MG63 (cell line): ENCODE data around the gene PANX2. TPM values are rescaled to one million over a fixed set of nuclear protein-coding genes. Genes with fewer than 3 reads are reported as not detected.

ENCODE experiments used
- DNase-seq: peaks from one replicate; pipeline ENCODE4 v3.0.0-alpha.2; 2020
- H3K27me3 ChIP-seq: fragments of 250-450 bp; sonication (Bioruptor Pico); 2 replicates; pipeline ENCODE4 v1.5.1; 2020; ENCODE audit warnings: mild to moderate bottlenecking, moderate library complexity
- H3K36me3 ChIP-seq: fragments of 250-450 bp; sonication (Bioruptor Pico); 2 replicates; pipeline ENCODE4 v1.5.1; 2020; ENCODE audit warnings: mild to moderate bottlenecking, moderate library complexity
- H3K4me3 ChIP-seq: fragments of 250-450 bp; sonication (Bioruptor Pico); 2 replicates; pipeline ENCODE4 v1.5.1; 2020; ENCODE audit warnings: mild to moderate bottlenecking, moderate library complexity
- H3K9me3 ChIP-seq: fragments of 250-450 bp; sonication (Bioruptor Pico); 2 replicates; pipeline ENCODE4 v1.5.1; 2020; ENCODE audit warnings: mild to moderate bottlenecking, moderate library complexity
- total RNA-seq: library from RNA; depleted of rRNA; stranded (reverse); fragments of >200 nt; shearing (Covaris generic); gene quantifications from 2 replicates; pipeline ENCODE4 v1.2.3, GENCODE V29; 2014; ENCODE audit warnings: low replicate concordance

Gene PANX2
- total RNA-seq, 1 experiment from 2014 or later, result 0.79 TPM

DNA sequence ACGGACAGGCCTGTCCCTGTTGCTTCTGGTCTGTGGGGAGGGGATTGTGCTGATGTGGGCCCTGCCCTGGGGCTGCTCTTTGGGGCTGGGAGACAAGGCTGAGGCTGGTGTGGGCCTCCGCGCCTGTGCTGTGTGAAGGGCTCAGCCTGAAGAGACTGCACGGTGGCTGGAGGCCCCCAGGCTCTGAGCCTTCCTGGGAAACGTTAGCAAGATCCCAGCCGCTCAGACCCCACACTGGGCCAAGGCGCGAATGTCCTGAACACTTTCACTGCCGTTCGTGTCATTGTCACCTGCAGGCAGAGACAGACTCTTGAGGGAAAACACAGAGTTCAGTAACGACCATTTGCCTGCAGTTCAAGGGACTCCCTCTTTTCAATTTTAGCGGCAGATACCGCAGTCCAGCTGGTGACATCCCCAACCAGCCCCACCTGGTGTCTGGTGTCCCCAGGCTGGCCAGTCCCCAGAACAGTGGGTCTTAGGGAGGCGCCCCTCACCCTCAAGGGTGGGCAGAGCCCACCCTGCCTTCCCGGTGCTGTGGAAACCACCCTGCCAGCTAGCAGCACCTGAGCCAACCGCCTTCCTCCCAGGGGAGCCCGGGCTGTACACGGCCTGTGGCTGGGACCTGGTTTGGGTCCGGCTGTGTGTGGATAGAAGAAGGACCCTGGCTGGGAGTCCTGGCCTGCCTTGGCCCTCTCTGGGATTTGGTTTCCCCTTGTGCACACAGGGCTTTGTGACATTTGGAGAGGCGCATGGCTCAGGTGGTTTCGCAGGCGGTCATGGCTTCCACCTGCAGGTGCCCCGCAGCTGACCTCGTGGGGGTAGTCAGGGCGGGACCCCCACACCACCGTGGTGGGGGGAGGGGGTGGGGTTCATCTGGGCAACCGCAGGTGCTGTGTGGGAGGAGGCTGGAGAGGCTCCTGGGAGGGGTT, 5.7 kb downstream of the PANX2 start:
- no peaks in the 10 kb centered on the region for H3K36me3 ChIP-seq
- H3K27me3 ChIP-seq, result no peaks in the 10 kb centered on the region
- H3K9me3 ChIP-seq, result no peaks in the 10 kb centered on the region
- no peak for DNase-seq
- no peak overlapping the region for H3K4me3 ChIP-seq

DNA sequence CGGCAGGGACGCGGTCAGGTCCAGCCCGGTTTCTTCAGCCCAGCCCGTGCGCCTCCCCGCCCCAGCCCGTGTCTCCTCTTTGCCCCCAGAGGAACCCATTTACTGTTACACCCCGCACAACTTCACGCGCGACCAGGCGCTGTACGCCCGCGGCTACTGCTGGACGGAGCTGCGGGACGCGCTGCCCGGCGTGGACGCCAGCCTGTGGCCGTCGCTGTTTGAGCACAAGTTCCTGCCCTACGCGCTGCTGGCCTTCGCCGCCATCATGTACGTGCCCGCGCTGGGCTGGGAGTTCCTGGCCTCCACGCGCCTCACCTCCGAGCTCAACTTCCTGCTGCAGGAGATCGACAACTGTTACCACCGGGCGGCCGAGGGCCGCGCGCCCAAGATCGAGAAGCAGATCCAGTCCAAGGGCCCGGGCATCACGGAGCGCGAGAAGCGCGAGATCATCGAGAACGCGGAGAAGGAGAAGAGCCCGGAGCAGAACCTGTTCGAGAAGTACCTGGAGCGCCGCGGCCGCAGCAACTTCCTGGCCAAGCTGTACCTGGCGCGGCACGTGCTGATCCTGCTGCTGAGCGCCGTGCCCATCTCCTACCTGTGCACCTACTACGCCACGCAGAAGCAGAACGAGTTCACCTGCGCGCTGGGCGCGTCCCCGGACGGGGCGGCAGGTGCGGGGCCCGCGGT, 6.5 kb downstream of the PANX2 start:
- DNase-seq, result no peak

DNA sequence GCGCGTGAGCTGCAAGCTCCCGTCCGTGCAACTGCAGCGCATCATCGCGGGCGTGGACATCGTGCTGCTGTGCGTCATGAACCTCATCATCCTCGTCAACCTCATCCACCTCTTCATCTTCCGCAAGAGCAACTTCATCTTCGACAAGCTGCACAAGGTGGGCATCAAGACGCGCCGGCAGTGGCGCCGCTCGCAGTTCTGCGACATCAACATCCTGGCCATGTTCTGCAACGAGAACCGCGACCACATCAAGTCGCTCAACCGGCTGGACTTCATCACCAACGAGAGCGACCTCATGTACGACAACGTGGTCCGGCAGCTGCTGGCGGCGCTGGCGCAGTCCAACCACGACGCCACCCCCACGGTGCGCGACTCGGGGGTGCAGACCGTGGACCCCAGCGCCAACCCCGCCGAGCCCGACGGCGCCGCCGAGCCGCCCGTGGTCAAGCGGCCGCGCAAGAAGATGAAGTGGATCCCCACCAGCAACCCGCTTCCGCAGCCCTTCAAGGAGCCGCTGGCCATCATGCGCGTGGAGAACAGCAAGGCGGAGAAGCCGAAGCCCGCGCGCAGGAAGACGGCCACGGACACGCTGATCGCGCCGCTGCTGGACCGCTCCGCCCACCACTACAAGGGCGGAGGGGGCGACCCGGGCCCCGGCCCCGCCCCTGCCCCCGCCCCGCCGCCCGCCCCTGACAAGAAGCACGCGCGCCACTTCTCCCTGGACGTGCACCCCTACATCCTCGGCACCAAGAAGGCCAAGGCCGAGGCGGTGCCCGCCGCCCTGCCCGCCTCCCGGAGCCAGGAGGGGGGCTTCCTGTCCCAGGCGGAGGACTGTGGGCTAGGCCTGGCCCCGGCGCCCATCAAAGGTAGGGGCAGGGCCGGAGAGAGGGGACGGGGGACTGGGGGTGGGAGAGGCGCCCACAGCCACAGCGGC, 7.3 kb downstream of the PANX2 start:
- Histone ChIP-seq H3K36me3 (no peaks in the 10 kb centered on the region), H3K4me3 (no peak overlapping the region), H3K27me3 (no peaks in the 10 kb centered on the region), H3K9me3 (no peaks in the 10 kb centered on the region)
- no peak for DNase-seq

More for the DNA sequence above, 6.5 kb downstream of the PANX2 start:
- Histone ChIP-seq H3K36me3 (no peaks in the 10 kb centered on the region), H3K4me3 (no peak overlapping the region), H3K27me3 (no peaks in the 10 kb centered on the region), H3K9me3 (no peaks in the 10 kb centered on the region)

- Histone ChIP-seq H3K9me3 (no peaks in the 10 kb centered on the region), H3K4me3 (no peak overlapping the region), H3K27me3 (no peaks in the 10 kb centered on the region), H3K36me3 (no peaks in the 10 kb centered on the region)
- DNase-seq, result no peak
Observed at GRCh38 chr22:50178471-50178864, 7.9 kb downstream of the PANX2 start.

GRCh38 chr22:50178871-50179869, 8.6 kb downstream of the PANX2 start:
- DNase-seq, result no peak
- no peak overlapping the region for H3K4me3 ChIP-seq

DNA sequence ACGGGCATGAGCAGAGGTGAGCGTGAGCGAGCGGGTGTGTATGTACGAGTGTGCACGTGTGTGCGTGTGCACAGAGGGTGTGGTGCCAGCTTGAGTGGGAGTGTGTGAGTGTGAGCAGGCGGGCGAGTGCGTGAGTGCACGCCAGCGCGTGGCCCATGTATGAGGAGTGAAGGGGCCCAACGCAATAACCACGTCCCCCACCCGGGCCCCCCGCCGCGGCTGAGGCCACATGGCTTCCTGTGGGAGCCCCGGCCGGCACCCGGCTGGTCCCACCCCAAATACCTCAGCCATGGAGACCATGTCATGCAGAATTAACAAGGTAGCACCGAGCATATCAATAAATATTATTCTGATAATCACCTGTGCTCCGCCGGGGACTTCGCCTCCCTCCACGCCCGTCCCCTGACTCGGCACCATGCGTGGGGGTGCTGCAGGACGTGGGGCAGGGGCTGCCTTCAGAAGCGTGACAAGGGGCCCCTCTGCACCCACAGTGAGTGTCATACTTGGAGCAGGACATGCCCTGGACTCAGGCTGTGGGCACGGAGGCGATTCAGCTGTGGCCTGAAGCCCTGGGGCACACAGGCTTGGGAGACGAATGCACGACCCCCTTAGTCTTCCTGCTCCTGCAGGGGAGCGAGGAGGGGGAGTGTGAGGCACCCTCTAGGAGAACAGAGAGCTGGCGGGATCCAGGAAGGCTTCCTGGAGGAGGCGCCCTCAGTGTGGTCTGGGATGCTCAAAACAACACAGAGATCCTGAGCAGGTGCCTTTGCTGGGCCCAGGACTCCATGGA, 9.6 kb downstream of the PANX2 start:
- H3K9me3 ChIP-seq, result no peaks in the 10 kb centered on the region
- no peaks in the 10 kb centered on the region for H3K27me3 ChIP-seq
- no peak for DNase-seq
- no peaks in the 10 kb centered on the region for H3K36me3 ChIP-seq
- H3K4me3 ChIP-seq, result no peak overlapping the region

More at GRCh38 chr22:50178871-50179869, 8.6 kb downstream of the PANX2 start:
- Histone ChIP-seq H3K9me3 (no peaks in the 10 kb centered on the region), H3K36me3 (no peaks in the 10 kb centered on the region), H3K27me3 (no peaks in the 10 kb centered on the region)

GRCh38 chr22:50180727-50181521, 10.4 kb downstream of the PANX2 start:
- Histone ChIP-seq H3K4me3 (no peak overlapping the region), H3K27me3 (no peaks in the 10 kb centered on the region), H3K9me3 (no peaks in the 10 kb centered on the region), H3K36me3 (no peaks in the 10 kb centered on the region)
- DNase-seq, result no peak

DNA sequence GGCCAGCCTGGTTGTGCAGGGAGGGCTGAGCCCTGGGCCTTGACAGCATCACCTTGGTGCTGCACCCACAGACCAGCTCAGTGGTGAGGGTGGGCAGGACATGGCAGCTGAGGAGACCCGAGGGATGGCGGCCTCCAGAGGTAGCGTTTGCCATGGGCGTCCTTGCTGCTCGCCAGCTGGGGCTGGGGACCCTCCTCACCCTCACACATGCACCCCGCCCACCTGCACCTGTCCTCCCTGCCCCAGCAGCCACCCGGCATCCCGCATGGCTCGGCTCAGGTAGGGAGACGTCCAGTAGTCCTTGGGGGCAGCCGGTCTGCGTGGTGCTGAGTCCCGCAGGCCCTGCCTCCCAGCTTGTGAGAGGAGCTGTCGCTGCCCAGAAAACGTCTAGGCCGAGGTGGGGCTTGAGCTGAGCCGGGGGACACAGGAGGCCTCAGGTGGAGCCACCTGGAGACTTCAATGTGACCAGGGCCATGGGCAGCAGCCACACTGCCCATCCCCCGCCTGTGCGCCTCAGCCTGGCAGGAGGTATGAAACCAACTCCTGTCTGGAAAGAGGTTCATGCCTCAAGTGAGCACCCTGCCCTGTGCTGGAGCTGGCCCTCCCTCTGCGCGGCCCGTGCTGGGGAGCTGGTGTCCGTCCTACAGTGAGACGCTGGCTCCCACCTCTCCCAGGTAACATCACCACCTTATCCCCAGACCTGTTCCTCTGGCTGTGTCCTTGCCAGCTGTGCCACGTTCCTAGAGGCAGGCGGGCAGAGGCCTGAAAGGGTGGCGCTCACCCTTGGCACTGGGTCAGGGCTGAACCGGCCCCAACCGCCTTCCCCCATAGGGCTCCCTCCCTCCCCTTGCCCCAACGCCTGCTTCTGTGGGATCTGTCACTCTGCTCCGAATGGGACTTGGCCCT, 11.9 kb downstream of the PANX2 start:
- no peak for DNase-seq

DNA sequence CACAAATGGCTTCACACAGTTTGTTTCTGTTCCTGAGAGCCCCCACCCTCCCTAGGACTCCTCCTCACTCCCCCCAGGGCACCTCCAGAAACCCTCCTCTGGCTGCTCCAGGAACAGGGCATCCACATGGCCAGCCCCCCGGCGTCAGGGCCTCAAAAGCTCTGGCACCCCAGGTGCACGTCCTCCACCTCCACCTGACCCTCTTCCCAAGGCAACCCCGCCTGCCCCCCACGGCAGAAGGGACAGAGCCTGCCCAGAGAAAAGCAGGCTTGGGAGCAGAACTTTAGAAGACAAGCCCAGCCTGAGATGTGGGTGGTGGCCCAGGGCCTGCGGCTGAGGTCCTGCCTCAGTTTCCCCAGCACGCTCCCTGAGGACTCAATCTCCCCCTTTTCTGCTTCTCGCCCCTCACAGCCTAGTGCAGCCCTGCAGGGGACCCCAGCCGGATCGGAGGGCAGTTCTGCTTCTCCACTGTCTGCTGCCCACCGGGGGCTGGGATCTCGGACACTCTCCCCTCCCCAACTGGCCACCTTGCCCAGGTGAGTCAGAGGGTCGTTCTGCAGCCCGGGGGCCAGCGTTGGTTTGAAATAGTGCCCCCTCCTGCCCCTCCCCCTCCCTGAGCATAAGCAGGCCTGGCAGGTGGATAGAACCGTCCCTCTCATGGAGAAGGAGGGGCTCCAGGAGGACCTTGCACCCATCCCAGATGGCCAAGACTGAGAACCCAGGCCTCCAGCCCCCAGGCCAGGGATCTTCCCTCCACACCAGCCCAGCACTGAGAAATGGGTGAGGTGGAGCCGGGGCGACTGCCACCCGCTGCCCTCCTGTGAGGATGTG, 12.8 kb downstream of the PANX2 start:
- Histone ChIP-seq H3K4me3 (no peak overlapping the region), H3K36me3 (peaks cover 11% of the 10 kb centered on the region), H3K27me3 (no peaks in the 10 kb centered on the region), H3K9me3 (no peaks in the 10 kb centered on the region)
- no peak for DNase-seq

More for the DNA sequence above, 11.9 kb downstream of the PANX2 start:
- H3K9me3 ChIP-seq, result no peaks in the 10 kb centered on the region
- H3K4me3 ChIP-seq, result no peak overlapping the region
- H3K27me3 ChIP-seq, result no peaks in the 10 kb centered on the region
- peaks cover 1% of the 10 kb centered on the region for H3K36me3 ChIP-seq

GRCh38 chr22:50184004-50184901, 13.7 kb downstream of the PANX2 start:
- H3K27me3 ChIP-seq, result no peaks in the 10 kb centered on the region
- peak; percentile 62 for DNase-seq
- H3K4me3 ChIP-seq, result peak overlapping the region; percentile 47
- H3K9me3 ChIP-seq, result no peaks in the 10 kb centered on the region
- peaks cover 19% of the 10 kb centered on the region for H3K36me3 ChIP-seq

DNA sequence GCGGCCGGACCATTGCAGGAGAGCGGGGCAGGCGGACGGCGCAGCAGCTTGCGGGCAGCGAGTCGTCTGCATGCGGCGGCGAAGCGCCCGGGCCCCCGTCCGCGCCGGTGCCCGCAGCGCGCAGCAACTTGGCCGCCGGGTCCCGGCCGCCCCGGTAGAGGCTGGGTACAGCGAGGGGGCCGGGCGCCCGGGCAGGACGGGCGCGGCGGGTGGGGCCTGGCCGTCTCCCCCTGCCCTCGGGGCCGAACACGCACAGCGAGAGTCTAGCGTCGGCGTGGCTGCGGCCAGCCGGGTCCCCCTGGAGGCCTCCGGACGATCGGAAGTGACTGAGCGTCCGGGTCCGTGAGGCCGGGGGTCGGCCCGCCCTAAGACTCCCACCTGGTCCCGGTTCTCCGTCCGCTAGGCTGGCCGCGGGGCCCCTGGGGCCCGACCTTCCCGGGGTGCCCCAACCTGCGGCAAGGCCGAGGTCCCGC, 14.4 kb downstream of the PANX2 start:
- Histone ChIP-seq H3K9me3 (no peaks in the 10 kb centered on the region), H3K27me3 (no peaks in the 10 kb centered on the region), H3K36me3 (peaks cover 20% of the 10 kb centered on the region), H3K4me3 (peak overlapping the region; percentile 47)
- DNase-seq, result no peak
